Endothelial cell of umbilical vein (primary cell): Measurements from ENCODE around the gene PKP4.

Source experiments
- CTCF ChIP-seq, 2 donors: IDR thresholded peaks; 1 replicate in 1 of 2; 2 replicates in 1 of 2; pipeline ENCODE4 v1.5.1; 2011; ENCODE audit warnings: low read length in 2 of 2, mild to moderate bottlenecking in 2 of 2, moderate library complexity in 2 of 2, control low read depth in 1 of 2, inconsistent platforms in 1 of 2, low read depth in 1 of 2; ENCODE audit not compliant: insufficient read depth in 1 of 2; ENCODE audit errors: extremely low read depth in 1 of 2
- EZH2 ChIP-seq: IDR thresholded peaks from 2 replicates; pipeline ENCODE4 v1.6.1; 2012; ENCODE audit warnings: borderline replicate concordance, low read depth, mild to moderate bottlenecking, moderate library complexity, low read length, inconsistent platforms; ENCODE audit not compliant: severe bottlenecking
- MAX ChIP-seq: IDR thresholded peaks from 2 replicates; pipeline ENCODE4 v1.6.1; 2011; ENCODE audit not compliant: insufficient read depth, insufficient read length
- MYC ChIP-seq: IDR thresholded peaks from one replicate; pipeline ENCODE4 v1.6.1; 2011; ENCODE audit warnings: mild to moderate bottlenecking, low read depth, low read length
- POLR2AphosphoS5 ChIP-seq: IDR thresholded peaks from 2 replicates; pipeline ENCODE4 v1.6.1; 2012; ENCODE audit warnings: low read depth, mild to moderate bottlenecking, control low read depth, low read length, moderate library complexity; ENCODE audit not compliant: insufficient read depth

- TF ChIP-seq EZH2 (no peak), CTCF (IDR thresholded peaks at IDR 0.05; ENCODE audit: extremely low read depth in 1 of 2, insufficient read depth in 1 of 2, low read depth in 1 of 2, low read length in 2 of 2) (no peak), POLR2AphosphoS5 (no peak), MAX (no peak), MYC (no peak)
Observed at GRCh38 chr2:158498749-158499136, 42.0 kb downstream of the PKP4 start.
